ENCODE results near the gene USP6NL.

The USP6NL gene

DNA sequence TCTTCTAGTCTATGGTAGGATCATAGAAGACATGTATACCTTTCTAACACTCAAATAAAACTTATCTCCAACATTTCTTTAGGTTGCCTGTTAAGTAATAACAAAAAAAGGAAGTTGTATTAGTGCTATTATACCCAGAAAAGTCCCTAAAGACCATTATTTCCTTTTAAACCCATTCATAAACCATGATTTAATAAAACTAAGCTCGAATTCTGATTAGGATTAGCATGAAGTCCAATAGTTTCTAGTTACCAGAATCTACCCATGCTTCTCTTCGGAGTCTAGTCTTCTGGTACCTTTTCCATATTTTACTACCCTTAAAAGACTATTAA is 62.7 kb downstream of the USP6NL start:
- Histone ChIP-seq H3K9ac (ENCODE audit: low read depth, low read length, poor library complexity, severe bottlenecking) (no peak overlapping the region), H3K36me3 (ENCODE audit: insufficient read depth, low read length) (no peaks in the 10 kb centered on the region), H2AFZ (ENCODE audit: low read length) (no peak overlapping the region), H3K27me3 (ENCODE audit: insufficient read depth, low read length, poor library complexity, severe bottlenecking) (no peaks in the 10 kb centered on the region), H3K9me2 (replicated peaks; ENCODE audit: low read depth, low read length) (no peaks in the 10 kb centered on the region), H4K20me1 (ENCODE audit: insufficient read depth, low read length, poor library complexity, severe bottlenecking) (peaks cover 18% of the 10 kb centered on the region), H3K4me2 (ENCODE audit: low read depth, low read length, poor library complexity, severe bottlenecking) (no peak overlapping the region), H3K4me1 (ENCODE audit: insufficient read depth, low read length, poor library complexity, severe bottlenecking) (peaks cover 28% of the 10 kb centered on the region), H3K4me3 (ENCODE audit: low read length, poor library complexity, severe bottlenecking) (no peak overlapping the region), H3K79me2 (ENCODE audit: insufficient read depth, low read length) (peaks cover 54% of the 10 kb centered on the region), H3K9me3 (ENCODE audit: insufficient read depth, low read depth, low read length) (no peaks in the 10 kb centered on the region), H3F3A (ENCODE audit: low read depth) (no peaks in the 10 kb centered on the region)
- TF ChIP-seq EZH2phosphoT487 (IDR thresholded peaks at IDR 0.05; ENCODE audit: borderline replicate concordance) = no peak
- TF ChIP-seq, protein P1, sequence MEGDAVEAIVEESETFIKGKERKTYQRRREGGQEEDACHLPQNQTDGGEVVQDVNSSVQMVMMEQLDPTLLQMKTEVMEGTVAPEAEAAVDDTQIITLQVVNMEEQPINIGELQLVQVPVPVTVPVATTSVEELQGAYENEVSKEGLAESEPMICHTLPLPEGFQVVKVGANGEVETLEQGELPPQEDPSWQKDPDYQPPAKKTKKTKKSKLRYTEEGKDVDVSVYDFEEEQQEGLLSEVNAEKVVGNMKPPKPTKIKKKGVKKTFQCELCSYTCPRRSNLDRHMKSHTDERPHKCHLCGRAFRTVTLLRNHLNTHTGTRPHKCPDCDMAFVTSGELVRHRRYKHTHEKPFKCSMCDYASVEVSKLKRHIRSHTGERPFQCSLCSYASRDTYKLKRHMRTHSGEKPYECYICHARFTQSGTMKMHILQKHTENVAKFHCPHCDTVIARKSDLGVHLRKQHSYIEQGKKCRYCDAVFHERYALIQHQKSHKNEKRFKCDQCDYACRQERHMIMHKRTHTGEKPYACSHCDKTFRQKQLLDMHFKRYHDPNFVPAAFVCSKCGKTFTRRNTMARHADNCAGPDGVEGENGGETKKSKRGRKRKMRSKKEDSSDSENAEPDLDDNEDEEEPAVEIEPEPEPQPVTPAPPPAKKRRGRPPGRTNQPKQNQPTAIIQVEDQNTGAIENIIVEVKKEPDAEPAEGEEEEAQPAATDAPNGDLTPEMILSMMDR (conservative IDR thresholded peaks at IDR 0.05; ENCODE audit: low read length) = no peak

DNA sequence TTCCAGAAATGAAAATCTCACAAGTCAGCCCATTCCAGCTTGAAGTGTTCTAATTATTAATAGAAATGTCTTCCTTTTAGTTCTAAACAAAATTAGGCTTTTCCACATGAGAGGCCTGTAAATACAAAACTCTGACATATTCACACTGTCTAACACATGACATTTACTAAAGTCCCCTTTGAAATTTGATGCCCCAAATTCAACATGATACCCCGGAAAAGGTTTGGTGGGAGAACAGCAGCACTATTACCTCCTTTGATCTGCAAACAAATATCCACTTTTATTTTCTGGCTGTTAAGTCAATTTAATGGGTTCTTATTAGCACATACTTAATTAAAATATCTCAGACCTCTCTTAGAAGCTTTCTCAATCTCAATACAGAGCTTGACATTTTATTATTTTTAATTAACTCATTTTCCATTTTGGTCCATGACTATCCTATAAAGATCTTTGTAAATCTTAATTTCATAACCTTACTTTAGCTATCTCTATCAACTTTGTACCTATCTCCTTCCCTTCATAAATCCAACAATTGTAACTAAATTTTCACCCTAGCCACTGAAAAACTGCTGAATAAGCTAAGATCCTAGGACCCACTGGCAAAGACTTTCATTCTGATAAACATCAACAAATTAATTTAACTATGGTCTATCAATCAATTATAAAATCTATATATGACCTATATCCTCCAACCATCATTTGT is 63.2 kb downstream of the USP6NL start:
- Histone ChIP-seq H3K4me1 (ENCODE audit: insufficient read depth, low read length, poor library complexity, severe bottlenecking) (peaks cover 28% of the 10 kb centered on the region), H3K4me3 (ENCODE audit: low read length, poor library complexity, severe bottlenecking) (no peak overlapping the region), H4K20me1 (ENCODE audit: insufficient read depth, low read length, poor library complexity, severe bottlenecking) (peaks cover 18% of the 10 kb centered on the region), H3K9ac (ENCODE audit: low read depth, low read length, poor library complexity, severe bottlenecking) (no peak overlapping the region), H2AFZ (ENCODE audit: low read length) (no peak overlapping the region), H3K4me2 (ENCODE audit: low read depth, low read length, poor library complexity, severe bottlenecking) (no peak overlapping the region), H3F3A (ENCODE audit: low read depth) (no peaks in the 10 kb centered on the region), H3K27me3 (ENCODE audit: insufficient read depth, low read length, poor library complexity, severe bottlenecking) (no peaks in the 10 kb centered on the region), H3K79me2 (ENCODE audit: insufficient read depth, low read length) (peaks cover 52% of the 10 kb centered on the region), H3K9me3 (ENCODE audit: insufficient read depth, low read depth, low read length) (no peaks in the 10 kb centered on the region), H3K9me2 (replicated peaks; ENCODE audit: low read depth, low read length) (no peaks in the 10 kb centered on the region), H3K36me3 (ENCODE audit: insufficient read depth, low read length) (no peaks in the 10 kb centered on the region)
- TF ChIP-seq, protein P1 (conservative IDR thresholded peaks at IDR 0.05; ENCODE audit: low read length) = no peak
- no peak for TF ChIP-seq EZH2phosphoT487 (IDR thresholded peaks at IDR 0.05; ENCODE audit: borderline replicate concordance)

DNA sequence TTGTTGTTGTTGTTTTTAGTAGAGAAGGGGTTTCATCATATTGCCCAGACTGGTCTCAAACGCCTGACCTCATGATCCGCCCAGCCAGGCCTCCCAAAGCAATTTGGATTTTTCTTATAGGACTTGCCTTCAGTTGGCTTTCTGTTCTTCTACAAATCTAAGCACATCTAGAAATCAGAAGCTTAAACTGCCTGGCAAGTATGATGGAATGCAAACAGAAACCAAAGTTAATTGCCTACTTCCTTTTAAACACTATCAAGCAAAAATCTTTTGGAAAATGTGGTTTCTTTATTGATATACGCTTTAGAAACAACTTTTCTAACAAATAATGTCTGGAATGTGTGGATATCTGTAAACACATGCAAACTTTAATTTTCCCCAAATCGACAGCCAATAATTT is 64.9 kb downstream of the USP6NL start:
- no peaks in the 10 kb centered on the region for H3F3A ChIP-seq (ENCODE audit: low read depth)
- no peak overlapping the region for H2AFZ ChIP-seq (ENCODE audit: low read length)
- H3K9me3 ChIP-seq (ENCODE audit: insufficient read depth, low read depth, low read length) = no peaks in the 10 kb centered on the region
- H3K4me1 ChIP-seq (ENCODE audit: insufficient read depth, low read length, poor library complexity, severe bottlenecking) = peaks cover 22% of the 10 kb centered on the region
- TF ChIP-seq, protein P1 (conservative IDR thresholded peaks at IDR 0.05; ENCODE audit: low read length) = no peak
- no peak for TF ChIP-seq EZH2phosphoT487 (IDR thresholded peaks at IDR 0.05; ENCODE audit: borderline replicate concordance)
- no peak overlapping the region for H3K4me3 ChIP-seq (ENCODE audit: low read length, poor library complexity, severe bottlenecking)
- no peaks in the 10 kb centered on the region for H3K27me3 ChIP-seq (ENCODE audit: insufficient read depth, low read length, poor library complexity, severe bottlenecking)
- H4K20me1 ChIP-seq (ENCODE audit: insufficient read depth, low read length, poor library complexity, severe bottlenecking) = peaks cover 18% of the 10 kb centered on the region
- H3K9me2 ChIP-seq (replicated peaks; ENCODE audit: low read depth, low read length) = no peaks in the 10 kb centered on the region
- H3K36me3 ChIP-seq (ENCODE audit: insufficient read depth, low read length) = no peaks in the 10 kb centered on the region
- no peak overlapping the region for H3K4me2 ChIP-seq (ENCODE audit: low read depth, low read length, poor library complexity, severe bottlenecking)
- H3K79me2 ChIP-seq (ENCODE audit: insufficient read depth, low read length) = peaks cover 56% of the 10 kb centered on the region
- no peak overlapping the region for H3K9ac ChIP-seq (ENCODE audit: low read depth, low read length, poor library complexity, severe bottlenecking)
